C4-2B (cell line): ENCODE data around the gene AIFM3.

Source experiments
- H3K27ac ChIP-seq: fragments of 450-650 bp; 2 replicates; pipeline ENCODE4 v1.5.1; 2017
- CTCF ChIP-seq: fragments of 450-650 bp; conservative IDR thresholded peaks from 2 replicates; pipeline ENCODE4 v1.5.1; 2017; ENCODE audit warnings: mild to moderate bottlenecking
- ZFX ChIP-seq: fragments of 450-650 bp; IDR thresholded peaks from 2 replicates; pipeline ENCODE4 v1.6.1; 2017

AIFM3 gene

GRCh38 chr22:21020802-21021429 lies 53.9 kb downstream of the AIFM3 start:
- TF ChIP-seq CTCF = no peak; the same call in 1 of the 2 replicates
- no peak for TF ChIP-seq ZFX
- no peak overlapping the region for H3K27ac ChIP-seq

- no peak overlapping the region for H3K27ac ChIP-seq
- TF ChIP-seq CTCF = no peak
- TF ChIP-seq ZFX = no peak
Measured at GRCh38 chr22:21022507-21022906, 55.5 kb downstream of the AIFM3 start.

- TF ChIP-seq CTCF = no peak
- TF ChIP-seq ZFX = no peak
- H3K27ac ChIP-seq = no peak overlapping the region
Measured at GRCh38 chr22:21022955-21023614, 56.0 kb downstream of the AIFM3 start.

GRCh38 chr22:21025266-21025665 lies 58.2 kb downstream of the AIFM3 start:
- H3K27ac ChIP-seq = no peak overlapping the region
- TF ChIP-seq CTCF = no peak
- TF ChIP-seq ZFX = no peak

- no peak overlapping the region for H3K27ac ChIP-seq
- no peak for TF ChIP-seq CTCF
Measured at GRCh38 chr22:21025763-21026755, 59.0 kb downstream of the AIFM3 start.

- no peak overlapping the region for H3K27ac ChIP-seq
Measured at GRCh38 chr22:21026783-21027692, 60.0 kb downstream of the AIFM3 start.

More at GRCh38 chr22:21026783-21027692, 60.0 kb downstream of the AIFM3 start:
- TF ChIP-seq CTCF (no peak), ZFX (no peak)
